ENCODE measurements around the gene SDCCAG8. TPM values are rescaled to one million over a fixed set of nuclear protein-coding genes. Genes with fewer than 3 reads are reported as not detected.

SDCCAG8 gene
- total RNA-seq, 2 donors from 2014 or later = 23.2 to 91.0 TPM

- no peak for TF ChIP-seq CTCF (IDR thresholded peaks at IDR 0.05)
- ATAC-seq (ENCODE audit: insufficient number of reproducible peaks, low FRiP score, low read depth) = no peak
- DNase-seq (ENCODE audit: low spot score) = no peak
Observed at GRCh38 chr1:243393096-243393495, 137.3 kb downstream of the SDCCAG8 start.

GRCh38 chr1:243394066-243394465, 138.2 kb downstream of the SDCCAG8 start:
- H3K9me3 ChIP-seq = no peaks in the 10 kb centered on the region
- H3K4me3 ChIP-seq = no peak overlapping the region
- no peaks in the 10 kb centered on the region for H3K36me3 ChIP-seq
- H3K27ac ChIP-seq = no peak overlapping the region
- no peaks in the 10 kb centered on the region for H3K27me3 ChIP-seq (replicated peaks; ENCODE audit: insufficient read depth)
- ATAC-seq (ENCODE audit: insufficient number of reproducible peaks, low FRiP score, low read depth) (no peak), DNase-seq (ENCODE audit: low spot score) (no peak)
- no peak for TF ChIP-seq CTCF (IDR thresholded peaks at IDR 0.05)
- H3K4me1 ChIP-seq (ENCODE audit: control insufficient read depth in 1 of 2, low read depth in 2 of 2) = no peaks in the 10 kb centered on the region

More at GRCh38 chr1:243393096-243393495, 137.3 kb downstream of the SDCCAG8 start:
- Histone ChIP-seq H3K27ac (no peak overlapping the region), H3K27me3 (replicated peaks; ENCODE audit: insufficient read depth) (no peaks in the 10 kb centered on the region), H3K36me3 (no peaks in the 10 kb centered on the region), H3K4me3 (no peak overlapping the region), H3K4me1 (ENCODE audit: control insufficient read depth in 1 of 2, low read depth in 2 of 2) (no peaks in the 10 kb centered on the region), H3K9me3 (no peaks in the 10 kb centered on the region)

GRCh38 chr1:243394601-243395464, 139.0 kb downstream of the SDCCAG8 start:
- no peak for TF ChIP-seq CTCF (IDR thresholded peaks at IDR 0.05)
- Histone ChIP-seq H3K36me3 (no peaks in the 10 kb centered on the region), H3K27me3 (replicated peaks; ENCODE audit: insufficient read depth) (no peaks in the 10 kb centered on the region), H3K4me1 (ENCODE audit: control insufficient read depth in 1 of 2, low read depth in 2 of 2) (no peaks in the 10 kb centered on the region), H3K9me3 (no peaks in the 10 kb centered on the region), H3K27ac (no peak overlapping the region), H3K4me3 (no peak overlapping the region)
- ATAC-seq (ENCODE audit: insufficient number of reproducible peaks, low FRiP score, low read depth) (no peak), DNase-seq (ENCODE audit: low spot score) (no peak)

GRCh38 chr1:243396424-243396823, 140.6 kb downstream of the SDCCAG8 start:
- Histone ChIP-seq H3K9me3 (no peaks in the 10 kb centered on the region), H3K27ac (no peak overlapping the region), H3K36me3 (no peaks in the 10 kb centered on the region), H3K4me1 (ENCODE audit: control insufficient read depth in 1 of 2, low read depth in 2 of 2) (no peaks in the 10 kb centered on the region), H3K27me3 (replicated peaks; ENCODE audit: insufficient read depth) (no peaks in the 10 kb centered on the region), H3K4me3 (no peak overlapping the region)
- no peak for TF ChIP-seq CTCF (IDR thresholded peaks at IDR 0.05)
- ATAC-seq (ENCODE audit: insufficient number of reproducible peaks, low FRiP score, low read depth) (no peak), DNase-seq (ENCODE audit: low spot score) (no peak)

- DNase-seq (ENCODE audit: low spot score) (no peak), ATAC-seq (ENCODE audit: insufficient number of reproducible peaks, low FRiP score, low read depth) (no peak)
- Histone ChIP-seq H3K9me3 (no peaks in the 10 kb centered on the region), H3K27ac (no peak overlapping the region), H3K4me3 (no peak overlapping the region), H3K36me3 (no peaks in the 10 kb centered on the region), H3K4me1 (ENCODE audit: control insufficient read depth in 1 of 2, low read depth in 2 of 2) (no peaks in the 10 kb centered on the region), H3K27me3 (replicated peaks; ENCODE audit: insufficient read depth) (no peaks in the 10 kb centered on the region)
- no peak for TF ChIP-seq CTCF (IDR thresholded peaks at IDR 0.05)
Observed at GRCh38 chr1:243396876-243397275, 141.0 kb downstream of the SDCCAG8 start.

Measured in thoracic aorta (tissue), 2 donors.